ENCODE measurements around the gene NDST1. TPM values are rescaled to one million over a fixed set of nuclear protein-coding genes. Genes with fewer than 3 reads are reported as not detected.

The NDST1 gene
- 29.2 and 33.8 TPM in 2 replicates for polyA plus RNA-seq (2012; rRNA removed)
- polyA plus RNA-seq (2012; cell fraction: cytosol; rRNA removed) = 13.8 and 22.5 TPM in 2 replicates
- polyA plus RNA-seq (2012; cell fraction: nucleus; rRNA removed) = 32.7 and 39.0 TPM in 2 replicates

- CTCF ChIA-PET = interaction anchor here (0.6 to 3.5 kb wide), 3 partner anchors 26 to 49 kb away, joined by 3 to 14 read pairs (median 5); no protein-coding TSS in a partner anchor
- H3K9ac ChIP-seq = no peak within 1 kb of the TSS
These were observed at the start of gene NDST1 for GRCh38 chr5:150507474-150508276. TSS of gene NDST1 (plus strand) at chr5:150508131. CDS start at chr5:150521255, 13,124 bp downstream.

GRCh38 chr5:150458802-150459557 lies 49.0 kb upstream of the NDST1 start:
- no peaks in the 10 kb centered on the region for H3K27me3 ChIP-seq (ENCODE audit: insufficient read depth)
- DNase-seq = peak; percentile 93
- H2AFZ ChIP-seq (ENCODE audit: low read depth) = peak overlapping the region; percentile 79; the same call in 1 of the 2 replicates
- ChIA-PET CTCF (interaction anchor here (0.5 to 8.1 kb wide), 48 partner anchors 9 to 656 kb away, joined by 3 to 83 read pairs (median 4); partner anchors contain the start of gene RPS14), POLR2A (interaction anchor here (0.5 kb wide), 1 partner anchor 113 kb away, joined by 3 read pairs; no protein-coding TSS in a partner anchor)
- WGBS (ENCODE audit: low lambda C conversion rate) = 29% methylated on average over 27 of the region's 36 CpGs
- no peaks in the 10 kb centered on the region for H4K20me1 ChIP-seq (ENCODE audit: insufficient read depth)
- H3K4me2 ChIP-seq = no peak overlapping the region
- H3K4me1 ChIP-seq (ENCODE audit: control insufficient read depth in 1 of 2, insufficient read depth in 2 of 2, low read depth in 1 of 2, low read length in 1 of 2) = peaks cover 0 to 8% of the 10 kb centered on the region in 2 experiments; a peak in 2 of 4 replicates
- H3K9me3 ChIP-seq = no peaks in the 10 kb centered on the region
- H3K9me2 ChIP-seq = no peaks in the 10 kb centered on the region
- H3K79me2 ChIP-seq (ENCODE audit: insufficient read depth) = no peaks in the 10 kb centered on the region
- H3K27ac ChIP-seq (ENCODE audit: low read depth in 2 of 2, low read length in 1 of 2) = no peak overlapping the region
- H3F3A ChIP-seq (replicated peaks; ENCODE audit: insufficient read depth) = no peaks in the 10 kb centered on the region
- no peak overlapping the region; a peak in 2 of 4 replicates for H3K4me3 ChIP-seq (ENCODE audit: low read depth in 2 of 2, low read length in 1 of 2)
- no peaks in the 10 kb centered on the region for H3K36me3 ChIP-seq (replicated peaks in 1 of 2; ENCODE audit: control insufficient read depth in 1 of 2, insufficient read depth in 2 of 2, low read length in 1 of 2)
- H3K9ac ChIP-seq = no peak overlapping the region
- no peak for TF ChIP-seq ZBTB33 (IDR thresholded peaks at IDR 0.05; ENCODE audit: borderline replicate concordance, low read depth)
- no peak for TF ChIP-seq POLR2AphosphoS5 (IDR thresholded peaks at IDR 0.05; ENCODE audit: low read depth, low read length)
- TF ChIP-seq, protein P1, sequence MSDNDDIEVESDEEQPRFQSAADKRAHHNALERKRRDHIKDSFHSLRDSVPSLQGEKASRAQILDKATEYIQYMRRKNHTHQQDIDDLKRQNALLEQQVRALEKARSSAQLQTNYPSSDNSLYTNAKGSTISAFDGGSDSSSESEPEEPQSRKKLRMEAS (IDR thresholded peaks at IDR 0.05; ENCODE audit: low read depth) = peak; percentile 77
- peak; percentile 70 for TF ChIP-seq CTCF (IDR thresholded peaks at IDR 0.05)
- 0 out of 2 replicates have a peak, but pooled peaks have one; percentile 13 for TF ChIP-seq SIN3A (IDR thresholded peaks at IDR 0.05; ENCODE audit: borderline replicate concordance, low read depth, low read length)
- TF ChIP-seq CHD2 (IDR thresholded peaks at IDR 0.05; ENCODE audit: low read length, partially characterized antibody) = peak; percentile 32
- peak; percentile 72 for TF ChIP-seq SMC3 (IDR thresholded peaks at IDR 0.05; ENCODE audit: low read depth, low read length)
- no peak for TF ChIP-seq RXRA (IDR thresholded peaks at IDR 0.05; ENCODE audit: borderline replicate concordance, low read depth)
- TF ChIP-seq FOXM1 (IDR thresholded peaks at IDR 0.05; ENCODE audit: low read depth) = no peak
- peak; percentile 83 for TF ChIP-seq RAD21 (IDR thresholded peaks at IDR 0.05; ENCODE audit: low read length)
- peak; percentile 48; the same call in 1 of the 2 replicates for TF ChIP-seq MXI1 (IDR thresholded peaks at IDR 0.05; ENCODE audit: low read depth, low read length)

More at GRCh38 chr5:150507474-150508276, at the start of gene NDST1:
- POLR2A ChIA-PET = no interaction called here
- H4K20me1 ChIP-seq (ENCODE audit: insufficient read depth) = peaks cover 100% of the 10 kb centered on the region
- H3K9me3 ChIP-seq = no peaks in the 10 kb centered on the region
- 93% methylated on average over 11 of the region's 16 CpGs for WGBS (ENCODE audit: low lambda C conversion rate)
- no peak within 1 kb of the TSS for H3K4me3 ChIP-seq (ENCODE audit: low read depth in 2 of 2, low read length in 1 of 2)
- H3K4me2 ChIP-seq = no peak within 1 kb of the TSS
- TF ChIP-seq FOXJ3 (CRISPR knock-in tag; IDR thresholded peaks at IDR 0.05) (0 out of 2 replicates have a peak, but pooled peaks have one; percentile 35), YY1 (IDR thresholded peaks at IDR 0.05; ENCODE audit: low read depth) (no peak), JUND (IDR thresholded peaks at IDR 0.05) (no peak), ELF1 (IDR thresholded peaks at IDR 0.05) (no peak), IRF3 (IDR thresholded peaks at IDR 0.05; ENCODE audit: low read depth, low read length) (no peak), MEF2A (IDR thresholded peaks at IDR 0.05; ENCODE audit: borderline replicate concordance, low read depth) (no peak), NRF1 (IDR thresholded peaks at IDR 0.05; ENCODE audit: low read depth, low read length) (no peak), RCOR1 (IDR thresholded peaks at IDR 0.05; ENCODE audit: low read length) (no peak)
- no peaks in the 10 kb centered on the region for H3F3A ChIP-seq (replicated peaks; ENCODE audit: insufficient read depth)
- no peak for DNase-seq
- peak within 1 kb of the TSS in 1 of 2 experiments; percentile 54; a peak in 1 of 4 replicates for H3K27ac ChIP-seq (ENCODE audit: low read depth in 2 of 2, low read length in 1 of 2)
- H3K4me1 ChIP-seq (ENCODE audit: control insufficient read depth in 1 of 2, insufficient read depth in 2 of 2, low read depth in 1 of 2, low read length in 1 of 2) = peaks cover 12 to 86% of the 10 kb centered on the region in 2 experiments; a peak in 3 of 4 replicates
- no peak within 1 kb of the TSS for H2AFZ ChIP-seq (ENCODE audit: low read depth)
- H3K27me3 ChIP-seq (ENCODE audit: insufficient read depth) = no peaks in the 10 kb centered on the region
- peaks cover 94% of the 10 kb centered on the region for H3K79me2 ChIP-seq (ENCODE audit: insufficient read depth)
- H3K36me3 ChIP-seq (replicated peaks in 1 of 2; ENCODE audit: control insufficient read depth in 1 of 2, insufficient read depth in 2 of 2, low read length in 1 of 2) = no peaks in the 10 kb centered on the region
- no peaks in the 10 kb centered on the region for H3K9me2 ChIP-seq
